NCI-H1417 treated with DMSO at 0.1 percent for 48 hours (cell line): Measurements from ENCODE around the gene BAIAP2L1.
A peak's percentile ranks its signal among the peaks of the same experiment; 100 is the strongest.

Experiments
- DNase-seq: peaks from one replicate; lab custom pipeline; 2025; lab: John Stamatoyannopoulos, UW

BAIAP2L1 gene

DNA sequence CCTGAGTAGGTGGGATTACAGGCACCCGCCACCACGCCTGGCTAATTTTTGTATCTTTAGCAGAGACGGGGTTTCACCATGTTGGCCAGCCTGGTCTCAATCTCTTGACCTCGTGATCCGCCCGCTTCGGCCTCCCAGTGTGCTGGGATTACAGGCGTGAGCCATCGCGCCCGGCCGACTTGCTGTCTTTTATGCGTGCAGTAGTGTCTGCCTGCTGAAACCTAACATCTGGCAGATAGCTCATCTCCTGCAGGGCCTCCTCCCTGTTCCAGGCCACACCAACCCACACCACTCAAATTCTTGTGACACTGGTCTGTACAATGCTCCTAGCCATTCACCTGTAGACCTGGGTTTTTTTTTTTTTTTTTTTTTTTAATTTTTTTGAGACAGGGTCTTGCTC, 41.5 kb downstream of the BAIAP2L1 start:
- no peak for DNase-seq

DNA sequence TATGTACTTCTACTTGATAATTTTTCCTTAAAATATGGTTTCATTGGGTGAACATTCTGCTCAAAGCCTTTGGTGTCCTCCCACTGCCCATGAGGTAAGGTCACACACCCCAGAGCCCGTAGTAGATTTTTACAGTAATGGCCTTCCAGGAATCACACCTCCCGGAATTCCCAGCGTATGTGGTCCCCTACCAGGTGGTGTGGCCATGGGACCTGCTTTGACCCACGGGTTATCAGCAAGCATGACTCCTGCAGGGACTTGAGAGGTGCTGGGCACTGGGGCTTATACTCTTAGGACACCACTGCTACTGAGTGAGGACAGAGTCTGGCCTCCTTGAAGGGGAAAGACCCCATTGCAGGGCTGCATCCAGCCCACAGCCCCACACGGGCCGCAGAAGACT, 42.2 kb downstream of the BAIAP2L1 start:
- no peak for DNase-seq

DNA sequence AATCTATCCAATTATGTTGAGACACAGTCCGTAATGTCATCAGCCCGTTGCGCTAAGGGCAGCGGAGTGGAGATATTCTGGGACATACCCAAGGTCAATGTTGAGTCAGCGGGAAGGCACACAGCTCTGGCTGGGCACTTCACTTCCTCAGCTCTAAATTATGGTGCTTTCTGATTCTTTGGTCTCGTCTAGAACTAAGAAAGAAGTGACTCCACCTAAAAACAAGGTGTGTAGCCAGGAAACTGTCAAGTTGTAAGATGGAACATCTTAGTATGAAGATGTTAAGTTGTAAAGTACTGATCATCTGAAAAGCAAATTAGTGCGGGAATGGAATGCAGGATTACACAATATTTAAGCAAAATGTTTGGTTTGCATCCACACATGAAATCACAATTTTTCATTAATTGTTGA, 43.1 kb downstream of the BAIAP2L1 start:
- DNase-seq = no peak

- no peak for DNase-seq
These were observed 45.7 kb downstream of the BAIAP2L1 start for GRCh38 chr7:98355250-98355538.

DNA sequence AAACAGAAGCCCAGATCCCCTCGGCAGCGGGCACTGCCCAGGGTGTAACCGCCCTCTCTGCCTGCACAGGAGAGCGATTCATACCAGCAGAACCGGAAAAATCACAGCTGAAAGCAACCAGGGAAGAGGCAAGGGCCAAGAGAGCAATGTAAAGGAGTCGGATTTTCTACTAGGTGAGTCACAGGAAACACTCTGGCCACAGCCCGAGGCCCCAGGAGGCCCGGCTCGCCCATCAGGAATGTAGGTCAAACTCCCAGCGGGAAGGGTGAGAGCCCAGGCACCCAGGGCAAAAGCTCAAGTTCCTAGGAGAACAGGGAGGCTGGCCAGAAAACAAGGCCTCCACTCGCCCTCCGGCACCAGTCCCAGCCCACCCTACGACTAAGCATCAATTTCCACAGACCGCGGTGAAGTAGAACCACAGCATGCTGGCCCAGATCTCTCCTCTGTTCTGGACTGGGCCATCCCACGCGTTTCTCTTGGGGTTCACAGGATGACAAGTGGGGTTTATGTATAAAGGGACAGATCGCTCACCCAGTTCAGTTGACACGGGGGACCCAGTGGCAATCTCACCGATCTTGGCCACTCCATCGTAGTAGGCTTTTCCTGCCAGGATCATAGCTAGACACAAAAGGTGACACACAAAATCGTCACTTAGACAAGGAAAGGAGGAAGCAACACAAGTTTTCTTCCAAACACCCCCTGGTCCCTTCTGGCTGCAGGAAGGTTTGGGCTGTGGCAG, 46.2 kb downstream of the BAIAP2L1 start:
- DNase-seq = no peak

GRCh38 chr7:98354052-98354451, 46.8 kb downstream of the BAIAP2L1 start:
- DNase-seq = no peak

DNA sequence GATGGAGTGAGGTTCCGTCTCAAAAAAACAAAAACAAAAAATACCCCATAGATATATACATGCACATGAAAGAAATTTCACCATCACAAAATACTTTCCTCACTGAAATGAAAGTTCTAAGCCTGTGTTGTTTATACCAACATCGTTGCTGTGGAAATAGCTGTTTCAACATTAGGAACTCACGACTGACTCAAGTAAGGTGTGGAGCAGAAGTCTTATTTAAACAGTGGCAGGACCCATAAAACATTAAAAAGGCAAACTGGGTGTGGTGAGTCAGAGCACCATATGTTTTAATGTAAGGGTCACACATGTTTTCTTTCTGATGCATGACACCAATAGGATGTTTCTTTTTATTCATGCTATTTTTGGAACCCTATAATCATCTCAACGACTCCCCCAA, 48.3 kb downstream of the BAIAP2L1 start:
- peak; percentile 2 for DNase-seq

GRCh38 chr7:98351136-98351535, 49.8 kb downstream of the BAIAP2L1 start:
- DNase-seq = no peak

- DNase-seq = no peak
These were observed 52.0 kb downstream of the BAIAP2L1 start for GRCh38 chr7:98348726-98349474.

- DNase-seq = no peak
These were observed 54.3 kb downstream of the BAIAP2L1 start for GRCh38 chr7:98346515-98347069.

DNA sequence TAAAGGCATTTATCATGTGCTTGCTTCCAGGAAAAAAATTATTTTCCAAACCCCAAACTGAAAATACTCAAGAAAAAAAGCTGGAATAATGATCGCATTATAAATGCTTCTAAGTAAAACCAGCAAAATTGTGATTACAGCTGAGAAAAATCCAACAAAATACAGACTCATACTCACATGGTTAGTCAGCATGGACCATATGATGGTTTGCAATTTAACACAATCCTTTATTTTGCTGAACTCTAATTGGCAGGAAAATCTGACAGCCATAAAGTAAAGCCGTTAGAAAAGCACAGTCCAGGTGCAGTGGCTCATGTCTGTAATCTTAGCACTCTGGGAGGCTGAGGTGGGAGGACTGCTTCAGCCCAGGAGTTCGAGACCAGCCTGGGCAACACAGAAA, 59.8 kb downstream of the BAIAP2L1 start:
- no peak for DNase-seq

DNA sequence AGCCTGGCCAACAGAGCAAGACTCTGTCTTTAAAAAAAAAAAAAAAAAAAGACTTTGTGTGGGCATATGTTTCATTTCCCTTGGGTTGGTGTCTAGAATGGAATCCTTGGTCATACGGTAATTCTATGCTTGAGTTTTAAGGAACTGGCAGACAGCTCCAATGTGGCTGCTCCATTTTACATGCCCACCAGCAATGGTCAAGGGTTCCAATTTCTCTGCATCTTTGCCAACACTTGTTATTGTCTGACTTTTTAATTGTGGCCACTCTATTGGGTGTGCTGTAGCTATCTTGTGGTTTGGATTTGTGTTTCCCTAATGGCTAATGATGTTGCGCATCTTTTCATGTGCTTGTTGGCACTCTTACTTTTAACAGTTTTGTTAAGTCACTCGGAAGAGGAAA, 61.8 kb downstream of the BAIAP2L1 start:
- DNase-seq = no peak

DNA sequence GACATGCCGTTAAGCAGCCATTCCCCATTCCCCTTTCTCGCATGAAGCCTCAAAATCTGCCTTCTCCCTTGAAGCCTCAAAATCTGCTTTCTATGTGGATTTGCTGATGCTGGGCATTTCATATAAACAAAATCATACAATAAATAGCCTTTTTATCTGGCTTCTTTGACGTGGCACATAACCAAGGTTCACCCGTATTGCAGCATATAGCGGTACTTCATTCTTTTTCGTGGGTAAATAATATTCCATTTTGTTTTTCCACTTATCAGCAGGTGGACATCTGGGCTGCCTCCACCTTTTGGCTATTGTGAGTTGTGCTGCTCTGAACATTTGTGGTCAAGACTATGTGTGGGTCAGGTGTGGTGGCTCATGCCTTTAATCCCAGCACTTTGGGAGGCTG, 62.4 kb downstream of the BAIAP2L1 start:
- DNase-seq = no peak

- DNase-seq = no peak
These were observed 65.4 kb downstream of the BAIAP2L1 start for GRCh38 chr7:98335411-98335977.

- DNase-seq = no peak
These were observed 66.8 kb downstream of the BAIAP2L1 start for GRCh38 chr7:98334081-98334480.

- DNase-seq = no peak
These were observed 69.9 kb downstream of the BAIAP2L1 start for GRCh38 chr7:98330926-98331529.

DNA sequence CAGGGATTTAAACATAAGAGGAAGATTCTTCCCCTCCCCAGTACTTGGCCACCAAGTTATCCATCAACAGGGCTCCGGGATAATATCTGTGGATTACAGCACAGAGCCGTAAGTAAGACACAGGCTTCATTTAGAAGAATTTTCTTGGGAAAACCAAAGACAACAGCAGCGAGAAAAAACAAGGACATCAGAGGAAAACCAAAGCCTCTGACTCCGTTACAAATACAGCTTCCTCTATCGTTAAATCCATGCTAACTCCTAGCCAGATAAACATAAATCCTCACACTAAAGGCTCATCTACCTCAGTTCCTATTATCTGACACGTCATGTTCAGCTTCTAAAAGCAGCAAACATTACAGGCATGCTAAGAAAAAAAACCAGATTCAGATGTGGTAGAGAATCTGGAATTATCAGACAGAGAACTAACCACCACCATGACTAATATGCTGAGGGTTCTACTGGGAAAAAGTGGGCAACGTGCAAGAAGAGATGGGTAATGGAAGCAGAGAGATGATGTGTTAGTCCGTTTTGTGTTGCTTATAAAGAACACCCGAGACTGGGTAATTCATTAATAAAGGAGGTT, 71.0 kb downstream of the BAIAP2L1 start:
- no peak for DNase-seq

GRCh38 chr7:98329100-98329790, 71.6 kb downstream of the BAIAP2L1 start:
- no peak for DNase-seq

DNA sequence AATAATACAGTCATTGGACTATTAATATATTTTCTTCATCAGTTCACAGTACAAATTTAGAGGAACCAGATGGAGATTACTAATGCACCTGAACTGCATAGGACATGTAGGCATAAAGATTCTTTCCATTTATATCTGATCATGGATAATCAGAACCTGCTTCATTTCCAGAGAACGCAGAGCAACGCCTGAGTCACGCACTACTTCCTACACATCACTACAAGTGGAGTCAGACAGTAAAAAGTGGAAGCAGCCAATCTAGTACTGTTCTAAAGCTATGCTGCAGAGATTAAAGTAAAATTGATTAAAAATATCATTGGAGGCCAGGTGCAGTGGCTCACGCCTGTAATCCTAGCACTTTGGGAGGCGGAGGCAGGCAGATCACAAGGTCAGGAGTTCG, 76.1 kb downstream of the BAIAP2L1 start:
- no peak for DNase-seq

DNA sequence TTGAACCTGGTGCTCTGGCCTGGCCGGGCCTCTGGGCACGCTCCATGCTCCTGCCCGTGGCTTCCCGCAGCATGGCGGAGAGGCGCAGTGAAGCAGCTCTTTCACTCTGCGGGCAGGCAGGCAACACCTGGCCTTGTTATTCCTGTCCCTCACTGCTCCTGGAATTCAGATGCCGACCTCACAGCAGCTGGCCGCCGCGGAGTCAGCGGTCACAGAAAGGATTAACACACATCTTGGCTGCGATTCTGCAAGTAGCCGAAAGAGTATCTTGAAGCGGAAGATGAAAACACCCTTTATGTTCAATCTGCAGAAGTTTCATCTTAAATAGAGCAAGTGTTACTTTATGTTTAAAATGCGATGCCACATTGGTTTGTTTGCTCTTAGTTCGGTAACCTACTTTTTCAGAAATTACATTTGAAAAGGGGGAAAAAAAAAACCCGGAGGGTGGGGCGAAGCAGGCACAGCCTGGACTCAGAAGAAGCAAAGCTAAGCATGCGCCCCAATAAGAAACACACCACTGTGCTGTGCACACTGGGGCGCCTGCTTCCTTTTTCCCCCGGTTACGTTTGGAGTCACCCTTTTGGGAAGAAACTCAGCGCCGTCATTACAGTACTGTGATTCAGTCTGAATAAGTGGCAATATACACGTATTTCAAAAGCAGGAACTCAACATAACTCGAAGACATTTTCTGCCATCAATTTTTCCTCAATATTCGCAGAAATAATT, 77.1 kb downstream of the BAIAP2L1 start:
- no peak for DNase-seq
